GM21390 (cell line): Measurements from ENCODE around the gene RAB23.

Source experiments
- ATAC-seq: cut with Tn5 transposase; IDR thresholded peaks from one replicate; pipeline ENCODE4 v1.9.1; 2021; ENCODE audit not compliant: unreplicated experiment

The RAB23 gene

DNA sequence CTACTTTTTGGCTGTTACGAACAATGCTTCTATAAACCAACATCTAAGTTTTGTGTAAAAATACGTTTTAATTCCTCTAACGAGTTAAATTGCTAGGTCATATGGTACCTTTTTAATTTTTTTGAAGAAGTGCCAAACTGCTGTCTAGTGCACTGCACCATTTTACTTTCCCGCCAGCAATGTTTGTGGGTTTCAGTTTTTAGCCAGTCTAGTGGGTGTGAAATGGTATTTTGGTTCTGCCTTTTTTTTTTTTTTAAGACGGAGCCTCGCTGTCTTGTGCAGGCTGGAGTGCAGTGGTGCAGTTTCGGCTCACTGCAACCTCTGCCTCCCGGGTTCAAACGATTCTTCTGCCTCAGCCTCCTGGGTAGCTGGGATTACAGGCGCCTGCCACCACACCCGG is 84.1 kb downstream of the RAB23 start:
- no peak for ATAC-seq

- ATAC-seq = no peak
Measured at GRCh38 chr6:57137350-57137749, 84.8 kb downstream of the RAB23 start.
